LNCAP (cell line): Measurements from ENCODE around the gene SLC9A9.

Source experiments
- CTCF ChIP-seq: fragments of 450-650 bp; IDR thresholded peaks from 2 replicates; pipeline ENCODE4 v1.5.1; 2017; ENCODE audit warnings: mild to moderate bottlenecking

Gene SLC9A9

GRCh38 chr3:143608966-143609365, 239.3 kb downstream of the SLC9A9 start:
- TF ChIP-seq CTCF = no peak

- no peak for TF ChIP-seq CTCF
Measured at GRCh38 chr3:143605233-143605950, 242.9 kb downstream of the SLC9A9 start.

- no peak for TF ChIP-seq CTCF
Measured at GRCh38 chr3:143604402-143605185, 243.7 kb downstream of the SLC9A9 start.

- no peak for TF ChIP-seq CTCF
Measured at GRCh38 chr3:143603774-143604173, 244.5 kb downstream of the SLC9A9 start.

- TF ChIP-seq CTCF = no peak
Measured at GRCh38 chr3:143601723-143602484, 246.4 kb downstream of the SLC9A9 start.

- no peak for TF ChIP-seq CTCF
Measured at GRCh38 chr3:143600756-143601718, 247.2 kb downstream of the SLC9A9 start.
